ENCODE results near the gene MFSD1.

- TF ChIP-seq CTCF (conservative IDR thresholded peaks at IDR 0.05; ENCODE audit: low read depth, low read length) (no peak), EZH2 (IDR thresholded peaks at IDR 0.05; ENCODE audit: low read length, unreplicated experiment) (no peak), EZH2phosphoT487 (IDR thresholded peaks at IDR 0.05; ENCODE audit: borderline replicate concordance, low read length) (no peak)
These were observed 13.4 kb upstream of the MFSD1 start for GRCh38 chr3:158788446-158788845.
